BJ (cell line): ENCODE results near the gene HS1BP3. TPM values are rescaled to one million over a fixed set of nuclear protein-coding genes. Genes with fewer than 3 reads are reported as not detected.

Source experiments
- CTCF ChIA-PET: fragments of 350-600 bp; formaldehyde crosslinking; extraction: SDS; loops from one replicate; lab custom pipeline; 2021; ENCODE audit warnings: antibody characterized with exemption, inconsistent platforms; lab: Yijun Ruan, JAX
- POLR2A ChIA-PET: fragments of 300-600 bp; sonication (Branson Sonifier 250); formaldehyde crosslinking; extraction: SDS; loops from one replicate; lab custom pipeline; 2021; ENCODE audit warnings: antibody characterized with exemption; lab: Charles Lee
- DNase-seq: peaks from one replicate; pipeline ENCODE4 v3.0.0-alpha.2; 2011; ENCODE audit warnings: low read depth
- H3K27me3 ChIP-seq: 2 replicates; pipeline ENCODE4 v1.6.0; 2011; ENCODE audit warnings: low read length; ENCODE audit not compliant: control insufficient read depth, insufficient read depth
- H3K36me3 ChIP-seq: 2 replicates; pipeline ENCODE4 v1.5.1; 2011; ENCODE audit warnings: low read length; ENCODE audit not compliant: control insufficient read depth, insufficient read depth
- H3K4me3 ChIP-seq: 2 replicates; pipeline ENCODE4 v1.5.1; 2011; ENCODE audit warnings: low read depth, mild to moderate bottlenecking, control low read depth, low read length
- polyA plus RNA-seq: library from polyadenylated mRNA; depleted of rRNA; stranded (reverse); fragments of >200 nt; gene quantifications from 2 replicates; pipeline ENCODE4 v1.2.3, GENCODE V29; 2011
- TF ChIP-seq, protein P1 (sequence below): IDR thresholded peaks from 2 replicates; pipeline ENCODE4 v1.5.1; 2011; ENCODE audit warnings: low read depth, mild to moderate bottlenecking, control low read depth, inconsistent platforms, low read length, moderate library complexity; ENCODE audit not compliant: insufficient read depth

HS1BP3 gene
- polyA plus RNA-seq, 1 experiment: 13.6 TPM

DNA sequence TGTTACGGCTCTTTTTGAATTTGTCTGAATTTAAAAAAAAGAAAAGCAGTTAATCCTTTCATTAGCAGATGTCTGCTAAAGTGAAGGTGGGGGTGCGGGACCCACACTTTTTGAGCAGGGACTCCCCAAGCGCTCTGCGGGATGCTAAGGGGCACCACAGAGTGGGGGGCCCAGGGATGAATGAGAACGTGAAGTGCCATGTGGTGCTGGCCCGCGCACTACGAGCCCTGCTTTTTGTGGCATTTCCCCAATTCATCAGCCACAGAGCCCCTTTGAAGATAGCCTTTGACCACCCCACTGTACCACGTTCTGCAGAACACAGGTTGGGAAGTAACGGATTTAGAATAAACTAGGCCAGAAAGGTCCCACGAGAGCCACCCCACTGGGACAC lies 28.6 kb downstream of the HS1BP3 start:
- TF ChIP-seq, protein P1, sequence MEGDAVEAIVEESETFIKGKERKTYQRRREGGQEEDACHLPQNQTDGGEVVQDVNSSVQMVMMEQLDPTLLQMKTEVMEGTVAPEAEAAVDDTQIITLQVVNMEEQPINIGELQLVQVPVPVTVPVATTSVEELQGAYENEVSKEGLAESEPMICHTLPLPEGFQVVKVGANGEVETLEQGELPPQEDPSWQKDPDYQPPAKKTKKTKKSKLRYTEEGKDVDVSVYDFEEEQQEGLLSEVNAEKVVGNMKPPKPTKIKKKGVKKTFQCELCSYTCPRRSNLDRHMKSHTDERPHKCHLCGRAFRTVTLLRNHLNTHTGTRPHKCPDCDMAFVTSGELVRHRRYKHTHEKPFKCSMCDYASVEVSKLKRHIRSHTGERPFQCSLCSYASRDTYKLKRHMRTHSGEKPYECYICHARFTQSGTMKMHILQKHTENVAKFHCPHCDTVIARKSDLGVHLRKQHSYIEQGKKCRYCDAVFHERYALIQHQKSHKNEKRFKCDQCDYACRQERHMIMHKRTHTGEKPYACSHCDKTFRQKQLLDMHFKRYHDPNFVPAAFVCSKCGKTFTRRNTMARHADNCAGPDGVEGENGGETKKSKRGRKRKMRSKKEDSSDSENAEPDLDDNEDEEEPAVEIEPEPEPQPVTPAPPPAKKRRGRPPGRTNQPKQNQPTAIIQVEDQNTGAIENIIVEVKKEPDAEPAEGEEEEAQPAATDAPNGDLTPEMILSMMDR: no peak
- DNase-seq: no peak
- peaks cover 7% of the 10 kb centered on the region for H3K36me3 ChIP-seq
- H3K4me3 ChIP-seq: no peak overlapping the region
- ChIA-PET POLR2A (interaction anchor here (0.7 kb wide), 1 partner anchor 170 kb away, joined by 3 read pairs; no protein-coding TSS in a partner anchor), CTCF (interaction anchor here (3.1 kb wide), 1 partner anchor 12 kb away, joined by 14 read pairs; no protein-coding TSS in a partner anchor)
- no peaks in the 10 kb centered on the region for H3K27me3 ChIP-seq

DNA sequence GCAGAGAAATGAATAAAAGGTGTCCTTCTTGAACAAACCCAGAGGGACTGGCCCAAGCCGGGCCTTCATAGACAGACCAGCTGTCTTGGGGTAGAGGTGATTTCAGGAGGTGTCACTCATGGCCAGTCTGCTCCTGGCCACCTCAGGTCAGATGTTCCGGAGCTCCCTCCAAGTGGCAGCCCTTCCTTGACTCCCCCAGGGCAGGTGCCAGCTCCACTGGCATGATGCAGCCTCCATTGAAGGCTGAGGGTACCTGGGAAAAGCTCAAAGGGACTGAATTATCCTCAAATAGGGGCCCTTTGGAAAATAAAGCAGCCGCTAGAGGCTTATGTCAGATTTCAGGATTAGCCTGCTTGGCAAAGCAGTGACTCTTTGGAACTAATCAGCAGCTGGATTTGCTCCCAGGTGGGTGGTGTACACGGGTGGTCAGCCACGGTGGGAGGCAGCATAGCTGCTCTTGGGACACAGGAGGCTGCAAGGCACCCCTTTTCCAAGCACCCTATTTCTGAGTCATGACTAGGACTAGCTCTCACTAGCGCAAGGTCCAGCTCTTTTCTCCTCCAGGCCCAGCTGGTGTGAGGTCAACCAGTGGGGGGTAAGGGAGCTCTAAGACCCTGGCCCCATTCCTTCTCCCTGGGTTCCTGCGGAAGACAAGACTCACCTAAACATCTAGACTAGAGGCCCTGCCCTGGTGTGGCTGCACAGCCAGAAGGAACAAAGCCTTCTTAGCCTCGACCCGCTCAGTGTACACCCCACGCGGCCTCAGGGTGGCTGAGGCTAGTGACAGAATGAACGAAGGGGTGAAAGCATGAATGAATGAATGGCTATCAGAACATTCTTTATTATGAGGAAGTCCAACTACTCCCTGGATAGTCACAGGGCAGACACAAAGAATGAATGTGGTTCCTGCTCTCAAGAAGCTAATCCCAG lies 29.3 kb downstream of the HS1BP3 start:
- Histone ChIP-seq H3K4me3 (no peak overlapping the region), H3K36me3 (peaks cover 7% of the 10 kb centered on the region)
- POLR2A ChIA-PET: interaction anchor here (0.7 kb wide), 2 partner anchors 169 to 175 kb away, joined by 3 read pairs; partner anchors contain the start of gene RHOB

DNA sequence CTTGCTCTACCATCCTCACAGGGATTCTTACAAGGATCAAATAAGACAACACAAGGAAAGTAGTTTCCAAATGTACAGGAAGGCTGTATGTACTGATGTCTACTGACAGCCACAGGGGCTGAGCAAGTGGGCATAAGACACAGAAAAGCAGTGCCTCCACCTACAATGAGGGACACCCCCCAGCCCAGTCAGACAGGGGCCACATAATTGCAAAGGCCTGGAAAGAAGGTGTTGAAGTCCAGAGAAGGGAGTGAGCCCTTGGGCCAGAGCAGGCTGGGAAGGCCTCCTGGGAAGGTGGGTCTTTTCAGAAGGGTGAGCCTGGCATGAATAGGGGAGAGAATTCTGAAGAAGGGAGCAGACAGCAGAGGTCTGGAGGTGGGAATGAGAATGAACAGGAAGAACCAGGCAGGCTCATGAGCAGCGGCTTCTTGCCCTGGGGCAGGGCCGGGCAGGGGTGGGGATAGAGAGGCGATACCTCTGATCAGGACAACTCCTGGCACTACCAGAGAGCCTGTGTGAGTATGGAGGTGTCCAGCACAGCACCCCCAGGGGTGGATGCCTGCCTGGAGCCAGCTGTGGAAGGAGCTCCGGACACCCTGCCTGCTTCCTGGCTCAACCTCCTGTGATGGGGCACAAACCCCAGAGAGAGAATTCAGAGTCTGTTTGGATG lies 30.1 kb downstream of the HS1BP3 start:
- ChIA-PET CTCF (interaction anchor here (0.9 to 3.1 kb wide), 2 partner anchors 14 to 18 kb away, joined by 3 to 14 read pairs; no protein-coding TSS in a partner anchor), POLR2A (no interaction called here)
- H3K4me3 ChIP-seq: no peak overlapping the region
- H3K36me3 ChIP-seq: peaks cover 7% of the 10 kb centered on the region
- TF ChIP-seq, protein P1: no peak
- no peaks in the 10 kb centered on the region for H3K27me3 ChIP-seq
- no peak for DNase-seq

More for the DNA sequence above, 29.3 kb downstream of the HS1BP3 start:
- H3K27me3 ChIP-seq: no peaks in the 10 kb centered on the region
- TF ChIP-seq, protein P1: no peak
- DNase-seq: no peak
- CTCF ChIA-PET: interaction anchor here (0.9 to 3.1 kb wide), 2 partner anchors 13 to 19 kb away, joined by 3 to 14 read pairs; no protein-coding TSS in a partner anchor

DNA sequence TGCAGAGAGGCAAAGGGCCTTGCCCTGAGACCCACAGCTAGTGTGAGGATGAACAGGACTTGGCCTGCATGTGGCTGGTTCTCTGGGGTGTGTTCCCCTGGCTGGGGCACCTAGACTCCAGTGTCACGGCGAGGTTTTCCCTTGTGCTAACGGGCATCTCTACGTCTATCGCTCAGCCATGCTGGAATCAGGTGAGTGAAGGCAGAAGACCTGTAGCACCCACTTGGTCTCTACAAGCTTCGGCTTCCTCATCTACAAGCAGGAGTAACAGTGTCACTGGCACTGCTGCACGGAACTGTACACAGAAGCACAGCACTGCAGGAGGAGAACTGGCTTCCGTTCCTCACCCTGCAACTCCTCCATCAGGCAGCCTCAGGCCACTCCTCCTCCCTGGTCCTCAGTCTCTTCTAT lies 30.6 kb downstream of the HS1BP3 start:
- Histone ChIP-seq H3K36me3 (peaks cover 7% of the 10 kb centered on the region), H3K27me3 (no peaks in the 10 kb centered on the region), H3K4me3 (no peak overlapping the region)
- DNase-seq: no peak
- CTCF ChIA-PET: interaction anchor here (3.1 kb wide), 1 partner anchor 14 kb away, joined by 14 read pairs; no protein-coding TSS in a partner anchor
- TF ChIP-seq, protein P1: no peak
- POLR2A ChIA-PET: no interaction called here
